Mucosa of descending colon (tissue), 3 donors: ENCODE data around the gene TUFT1. TPM values are rescaled to one million over a fixed set of nuclear protein-coding genes. Genes with fewer than 3 reads are reported as not detected.

Source experiments
- ATAC-seq: fragments of 200-7000 bp; cut with Tn5 transposase; one replicate; pipeline ENCODE4 v1.9.1; 2020; ENCODE audit warnings: mild to moderate bottlenecking, moderate library complexity
- DNase-seq, 3 donors: peaks; one replicate each; pipeline ENCODE4 v3.0.0-alpha.2; 2020
- H3K36me3 ChIP-seq: fragments of 200-600 bp; one replicate; pipeline ENCODE4 v1.8.0; 2021; ENCODE audit warnings: low read depth, mild to moderate bottlenecking
- H3K4me1 ChIP-seq: fragments of 200-600 bp; one replicate; pipeline ENCODE4 v1.8.0; 2021; ENCODE audit warnings: low read depth, mild to moderate bottlenecking
- H3K4me3 ChIP-seq: fragments of 200-600 bp; one replicate; pipeline ENCODE4 v1.8.0; 2021; ENCODE audit warnings: mild to moderate bottlenecking
- H3K9me3 ChIP-seq: fragments of 200-600 bp; one replicate; pipeline ENCODE4 v1.8.0; 2021; ENCODE audit warnings: mild to moderate bottlenecking
- intact Hi-C, 2 donors: fragments of 100-400 bp; cut with DNase I in 1 of 2; cut with micrococcal nuclease in 1 of 2; formaldehyde crosslinking; loops; one replicate each; pipeline versions ENCODE4 v1.11.0 to v1.11.1; 2022; cut with DNase I, micrococcal nuclease
- total RNA-seq, 3 donors: library from RNA; stranded (reverse); fragmentation: NEBNext Ultra II Directional in 2 of 3; extraction: Animal tissue kit (Norgen Biotek cat#: 25700) in 2 of 3; gene quantifications; one replicate each; pipeline versions ENCODE4 v1.2.1 to v1.2.4, GENCODE V29; 2021 to 2023
- TF ChIP-seq, protein P1 (sequence below): fragments of 200-600 bp; IDR thresholded peaks from one replicate; pipeline ENCODE4 v1.8.0; 2022; ENCODE audit warnings: antibody characterized with exemption, mild to moderate bottlenecking
- donor health status: DM: no; HTN: no; CAD: no; lungs with moderate emphysema.
- donor health status: DM: no; HTN: no; CAD: no.
- donor health status: DM: no; HTN: yes; CAD: no.

The TUFT1 gene
- total RNA-seq, 3 donors from 2014 or later: 20.2 to 38.0 (median 27.5) TPM

DNA sequence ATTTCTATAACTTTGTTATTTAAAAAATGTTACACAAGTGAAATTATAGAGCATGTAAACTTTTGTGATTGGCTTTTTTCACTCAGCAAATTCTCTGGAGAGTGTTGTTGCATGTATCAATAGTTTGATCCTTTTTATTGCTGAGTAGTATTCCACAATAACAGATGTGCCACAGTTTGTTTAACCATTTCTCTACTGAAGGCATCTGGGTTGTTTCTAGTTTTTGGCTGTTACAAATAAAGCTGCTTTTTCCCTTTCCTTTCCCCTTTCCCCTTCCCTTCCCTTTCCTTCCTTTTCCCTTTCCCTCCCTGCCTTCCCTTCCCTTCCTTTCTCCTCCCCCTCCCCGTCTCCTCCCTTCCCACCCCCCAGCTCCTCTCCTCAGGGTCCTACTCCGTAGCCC is 15.9 kb downstream of the TUFT1 start:
- H3K4me3 ChIP-seq: no peak overlapping the region
- ATAC-seq (no peak), DNase-seq (no peak)
- no peaks in the 10 kb centered on the region for H3K4me1 ChIP-seq
- H3K9me3 ChIP-seq: no peaks in the 10 kb centered on the region
- intact Hi-C loops: no loop called here
- no peaks in the 10 kb centered on the region for H3K36me3 ChIP-seq
- TF ChIP-seq, protein P1, sequence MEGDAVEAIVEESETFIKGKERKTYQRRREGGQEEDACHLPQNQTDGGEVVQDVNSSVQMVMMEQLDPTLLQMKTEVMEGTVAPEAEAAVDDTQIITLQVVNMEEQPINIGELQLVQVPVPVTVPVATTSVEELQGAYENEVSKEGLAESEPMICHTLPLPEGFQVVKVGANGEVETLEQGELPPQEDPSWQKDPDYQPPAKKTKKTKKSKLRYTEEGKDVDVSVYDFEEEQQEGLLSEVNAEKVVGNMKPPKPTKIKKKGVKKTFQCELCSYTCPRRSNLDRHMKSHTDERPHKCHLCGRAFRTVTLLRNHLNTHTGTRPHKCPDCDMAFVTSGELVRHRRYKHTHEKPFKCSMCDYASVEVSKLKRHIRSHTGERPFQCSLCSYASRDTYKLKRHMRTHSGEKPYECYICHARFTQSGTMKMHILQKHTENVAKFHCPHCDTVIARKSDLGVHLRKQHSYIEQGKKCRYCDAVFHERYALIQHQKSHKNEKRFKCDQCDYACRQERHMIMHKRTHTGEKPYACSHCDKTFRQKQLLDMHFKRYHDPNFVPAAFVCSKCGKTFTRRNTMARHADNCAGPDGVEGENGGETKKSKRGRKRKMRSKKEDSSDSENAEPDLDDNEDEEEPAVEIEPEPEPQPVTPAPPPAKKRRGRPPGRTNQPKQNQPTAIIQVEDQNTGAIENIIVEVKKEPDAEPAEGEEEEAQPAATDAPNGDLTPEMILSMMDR: no peak

DNA sequence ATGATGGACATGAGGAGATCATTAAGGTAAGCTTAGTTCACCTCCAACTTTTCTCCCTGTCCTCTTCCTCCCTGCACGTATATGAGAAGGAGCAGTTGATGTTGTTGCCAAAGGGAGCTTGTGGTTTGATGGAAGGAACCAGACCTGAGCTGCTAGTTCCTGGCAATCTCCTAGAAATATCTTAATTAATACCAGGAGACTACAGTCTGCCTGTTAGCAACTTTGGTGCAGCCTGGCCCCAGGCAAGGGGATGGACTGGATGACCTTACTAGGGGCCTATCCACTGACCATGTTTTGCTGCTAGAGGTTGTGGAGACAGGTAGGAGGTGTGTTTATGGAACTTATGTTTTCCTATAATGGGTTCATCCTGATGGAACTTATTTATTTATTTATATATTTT is 22.6 kb downstream of the TUFT1 start:
- TF ChIP-seq, protein P1: no peak
- ATAC-seq (no peak), DNase-seq (no peak)
- intact Hi-C loops: no loop called here
- Histone ChIP-seq H3K4me3 (no peak overlapping the region), H3K36me3 (no peaks in the 10 kb centered on the region), H3K4me1 (no peaks in the 10 kb centered on the region), H3K9me3 (no peaks in the 10 kb centered on the region)

DNA sequence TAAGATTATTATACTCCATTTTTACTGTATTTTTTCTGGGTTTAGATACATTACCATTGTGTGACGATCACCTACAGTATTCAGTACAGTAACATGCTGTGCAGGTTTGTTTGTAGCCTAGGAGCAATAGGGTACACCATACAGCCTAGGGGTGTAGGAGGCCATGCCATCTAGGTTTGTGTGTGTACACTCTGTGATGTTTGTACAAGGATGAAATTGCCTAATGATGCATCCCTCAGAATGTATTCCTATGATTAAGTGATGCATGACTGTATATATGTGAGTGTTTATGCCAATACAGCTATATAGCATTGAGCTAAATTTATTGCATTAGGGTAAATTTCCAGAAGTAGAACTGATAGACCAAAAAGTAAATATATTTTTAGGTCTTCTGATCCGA is 23.3 kb downstream of the TUFT1 start:
- Histone ChIP-seq H3K4me3 (no peak overlapping the region), H3K36me3 (no peaks in the 10 kb centered on the region), H3K9me3 (no peaks in the 10 kb centered on the region), H3K4me1 (peaks cover 2% of the 10 kb centered on the region)
- TF ChIP-seq, protein P1: no peak
- DNase-seq: no peak
- intact Hi-C loops: no loop called here
- ATAC-seq: no peak

DNA sequence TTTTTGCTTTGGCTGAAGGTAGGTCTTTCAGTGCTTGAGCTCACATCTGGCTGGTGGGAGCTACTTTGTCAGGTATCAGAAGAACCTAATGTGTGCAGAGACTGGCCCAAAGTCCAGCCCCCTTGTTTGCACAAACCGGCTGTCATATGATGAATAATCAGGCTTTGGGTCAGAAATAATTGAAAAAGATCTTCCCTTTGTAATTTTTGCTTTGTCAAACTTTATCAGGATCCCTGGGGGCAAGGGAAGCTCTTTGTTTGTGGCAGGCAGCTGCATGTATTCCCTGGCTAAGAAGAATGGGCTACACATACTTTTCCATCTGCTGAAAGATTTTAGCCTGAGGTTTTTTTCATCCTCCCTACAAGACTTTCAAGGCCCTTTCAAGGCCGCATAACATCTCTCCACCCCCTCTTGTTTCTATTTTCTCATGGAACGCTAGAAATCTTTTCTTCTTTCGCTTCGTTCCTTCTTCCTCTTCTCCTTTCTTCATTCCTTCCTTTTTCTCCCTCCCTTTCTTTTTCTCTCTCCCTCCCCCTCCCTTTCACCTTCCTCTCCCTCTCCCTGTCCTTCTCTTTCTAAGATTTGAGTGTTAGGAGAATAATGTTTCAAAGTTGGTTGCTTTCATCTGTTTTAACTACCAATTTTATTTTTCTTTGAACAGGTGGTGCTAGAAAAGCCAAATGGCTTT is 25.5 kb downstream of the TUFT1 start:
- TF ChIP-seq, protein P1: no peak
- DNase-seq (no peak), ATAC-seq (no peak)
- no peaks in the 10 kb centered on the region for H3K9me3 ChIP-seq
- no peaks in the 10 kb centered on the region for H3K36me3 ChIP-seq
- H3K4me3 ChIP-seq: no peak overlapping the region
- intact Hi-C loops: no loop called here
- peaks cover 22% of the 10 kb centered on the region for H3K4me1 ChIP-seq

DNA sequence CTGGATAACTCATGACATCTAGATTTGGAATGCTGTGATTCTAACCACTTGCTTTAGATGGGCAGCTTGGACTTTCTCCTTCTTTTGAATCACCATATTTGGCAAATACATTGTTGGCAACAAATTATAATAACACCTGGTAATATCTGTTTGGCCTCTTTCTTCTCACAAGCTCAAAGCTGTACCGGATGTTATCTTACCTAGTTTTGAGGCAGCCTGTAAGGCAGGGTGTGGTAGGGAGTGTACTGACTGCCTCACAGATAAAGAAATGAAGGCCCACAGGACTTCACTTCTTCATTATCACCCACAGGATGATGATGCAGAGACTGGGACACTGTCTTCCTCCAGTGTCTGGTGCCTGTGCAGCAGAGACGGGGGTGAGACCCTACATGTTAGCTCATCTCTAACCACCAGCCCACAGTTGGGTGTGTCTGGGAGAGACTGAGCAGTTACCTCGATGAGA is 28.5 kb downstream of the TUFT1 start:
- DNase-seq (peak in 1 of 3 donors; percentile 30), ATAC-seq (peak; percentile 76)
- H3K36me3 ChIP-seq: no peaks in the 10 kb centered on the region
- H3K4me3 ChIP-seq: no peak overlapping the region
- H3K9me3 ChIP-seq: no peaks in the 10 kb centered on the region
- TF ChIP-seq, protein P1: no peak
- H3K4me1 ChIP-seq: peaks cover 22% of the 10 kb centered on the region
- intact Hi-C loops: no loop called here

DNA sequence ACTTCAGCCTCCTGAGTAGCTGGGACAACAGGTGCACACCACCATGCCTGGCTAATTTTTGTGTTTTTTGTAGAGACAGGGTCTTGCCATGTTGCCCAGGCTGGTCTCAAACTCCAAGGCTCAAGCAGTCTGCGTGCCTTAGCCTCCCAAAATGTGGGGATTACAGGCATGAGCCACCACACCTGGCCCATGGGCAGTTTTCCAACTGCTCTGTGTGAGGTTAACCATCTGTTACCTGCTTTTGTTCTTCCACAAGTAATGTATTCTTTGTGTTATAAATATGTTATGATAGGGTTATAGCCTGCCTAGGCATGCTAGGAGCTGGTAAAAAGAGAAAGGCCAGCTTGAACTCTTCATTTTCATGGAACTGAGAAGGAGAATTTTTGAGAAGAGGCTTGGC is 30.7 kb downstream of the TUFT1 start:
- intact Hi-C loops: no loop called here
- DNase-seq (no peak), ATAC-seq (no peak)
- Histone ChIP-seq H3K4me1 (peaks cover 22% of the 10 kb centered on the region), H3K36me3 (no peaks in the 10 kb centered on the region), H3K9me3 (no peaks in the 10 kb centered on the region), H3K4me3 (no peak overlapping the region)
- TF ChIP-seq, protein P1: no peak
